OCI-LY3 (cell line): ENCODE measurements around the gene KRTAP4-3.
"Not testable (repeated sequence)": the region's sequence is repeated elsewhere in the genome, so short reads cannot be mapped to it uniquely, and the experiment has no call there.

Experiments used
- EZH2phosphoT487 ChIP-seq: fragments of 200-600 bp; shearing (Covaris generic); IDR thresholded peaks from 2 replicates; pipeline ENCODE4 v1.6.1; 2018; ENCODE audit warnings: antibody characterized with exemption, mixed run types, low read depth
- TF ChIP-seq, protein P1 (sequence below): fragments of 200-600, 300-600 bp; sonication (generic); IDR thresholded peaks from 2 replicates; pipeline ENCODE4 v1.5.1; 2014; ENCODE audit warnings: antibody characterized with exemption, low read length, low read depth

- TF ChIP-seq, protein P1, sequence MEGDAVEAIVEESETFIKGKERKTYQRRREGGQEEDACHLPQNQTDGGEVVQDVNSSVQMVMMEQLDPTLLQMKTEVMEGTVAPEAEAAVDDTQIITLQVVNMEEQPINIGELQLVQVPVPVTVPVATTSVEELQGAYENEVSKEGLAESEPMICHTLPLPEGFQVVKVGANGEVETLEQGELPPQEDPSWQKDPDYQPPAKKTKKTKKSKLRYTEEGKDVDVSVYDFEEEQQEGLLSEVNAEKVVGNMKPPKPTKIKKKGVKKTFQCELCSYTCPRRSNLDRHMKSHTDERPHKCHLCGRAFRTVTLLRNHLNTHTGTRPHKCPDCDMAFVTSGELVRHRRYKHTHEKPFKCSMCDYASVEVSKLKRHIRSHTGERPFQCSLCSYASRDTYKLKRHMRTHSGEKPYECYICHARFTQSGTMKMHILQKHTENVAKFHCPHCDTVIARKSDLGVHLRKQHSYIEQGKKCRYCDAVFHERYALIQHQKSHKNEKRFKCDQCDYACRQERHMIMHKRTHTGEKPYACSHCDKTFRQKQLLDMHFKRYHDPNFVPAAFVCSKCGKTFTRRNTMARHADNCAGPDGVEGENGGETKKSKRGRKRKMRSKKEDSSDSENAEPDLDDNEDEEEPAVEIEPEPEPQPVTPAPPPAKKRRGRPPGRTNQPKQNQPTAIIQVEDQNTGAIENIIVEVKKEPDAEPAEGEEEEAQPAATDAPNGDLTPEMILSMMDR = not testable (repeated sequence)
- not testable (repeated sequence) for TF ChIP-seq EZH2phosphoT487
These were observed 7.8 kb downstream of the KRTAP4-3 start for GRCh38 chr17:41160190-41160589.
